ENCODE results near the gene LAMC3. TPM values are rescaled to one million over a fixed set of nuclear protein-coding genes. Genes with fewer than 3 reads are reported as not detected.

LAMC3 gene
- total RNA-seq, 1 experiment from 2014 or later = 0.36 TPM

DNA sequence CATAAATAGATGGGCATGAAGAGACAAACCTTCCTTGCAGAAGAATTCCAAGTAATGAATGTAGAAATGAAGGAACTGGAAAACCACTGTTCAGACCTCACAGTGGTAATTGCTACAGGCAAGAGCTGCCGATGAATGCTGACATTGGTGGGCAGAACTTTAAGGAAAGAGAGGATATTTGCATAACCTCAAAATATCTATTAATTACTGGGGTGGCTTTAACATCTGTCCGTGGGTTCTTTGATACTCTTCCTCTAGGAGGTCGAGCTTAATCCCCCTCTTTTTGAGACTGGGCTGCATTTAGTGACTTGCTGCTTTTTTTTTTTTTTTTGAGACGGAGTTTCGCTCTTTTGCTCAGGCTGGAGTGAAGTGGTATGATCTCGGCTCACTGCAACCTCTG lies 34.7 kb downstream of the LAMC3 start:
- POLR2A ChIA-PET = no interaction called here
- H3K27me3 ChIP-seq (replicated peaks; ENCODE audit: control insufficient read depth, insufficient read depth, low read length) = no peaks in the 10 kb centered on the region
- H3K9me3 ChIP-seq = no peaks in the 10 kb centered on the region
- BruUV-seq (replicated peaks) = no TSS peak
- H3K36me3 ChIP-seq (ENCODE audit: control insufficient read depth, insufficient read depth, low read length) = no peaks in the 10 kb centered on the region
- no peak for DNase-seq
- H3K36me3 Mint-ChIP-seq (ENCODE audit: insufficient read depth, unreplicated experiment) = no peaks in the 10 kb centered on the region
- intact Hi-C loops (cut with micrococcal nuclease; ENCODE audit: unreplicated experiment) = loop anchor here (10.0 kb wide), 1 partner anchor 339 kb away; no protein-coding TSS in a partner anchor
- no peaks in the 10 kb centered on the region for H3K4me1 Mint-ChIP-seq (ENCODE audit: low read depth, unreplicated experiment)
- TF ChIP-seq, protein P1, sequence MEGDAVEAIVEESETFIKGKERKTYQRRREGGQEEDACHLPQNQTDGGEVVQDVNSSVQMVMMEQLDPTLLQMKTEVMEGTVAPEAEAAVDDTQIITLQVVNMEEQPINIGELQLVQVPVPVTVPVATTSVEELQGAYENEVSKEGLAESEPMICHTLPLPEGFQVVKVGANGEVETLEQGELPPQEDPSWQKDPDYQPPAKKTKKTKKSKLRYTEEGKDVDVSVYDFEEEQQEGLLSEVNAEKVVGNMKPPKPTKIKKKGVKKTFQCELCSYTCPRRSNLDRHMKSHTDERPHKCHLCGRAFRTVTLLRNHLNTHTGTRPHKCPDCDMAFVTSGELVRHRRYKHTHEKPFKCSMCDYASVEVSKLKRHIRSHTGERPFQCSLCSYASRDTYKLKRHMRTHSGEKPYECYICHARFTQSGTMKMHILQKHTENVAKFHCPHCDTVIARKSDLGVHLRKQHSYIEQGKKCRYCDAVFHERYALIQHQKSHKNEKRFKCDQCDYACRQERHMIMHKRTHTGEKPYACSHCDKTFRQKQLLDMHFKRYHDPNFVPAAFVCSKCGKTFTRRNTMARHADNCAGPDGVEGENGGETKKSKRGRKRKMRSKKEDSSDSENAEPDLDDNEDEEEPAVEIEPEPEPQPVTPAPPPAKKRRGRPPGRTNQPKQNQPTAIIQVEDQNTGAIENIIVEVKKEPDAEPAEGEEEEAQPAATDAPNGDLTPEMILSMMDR (IDR thresholded peaks at IDR 0.05; ENCODE audit: insufficient read depth in 1 of 2, low read depth in 1 of 2, low read length in 1 of 2, severe bottlenecking in 1 of 2, unreplicated experiment in 1 of 2) = no peak
- peaks cover 12% of the 10 kb centered on the region for H3K27me3 Mint-ChIP-seq (ENCODE audit: insufficient read depth, unreplicated experiment)
- CTCF ChIA-PET = interaction anchor here (0.8 to 1.0 kb wide), 2 partner anchors 45 to 177 kb away, joined by 3 to 4 read pairs; no protein-coding TSS in a partner anchor
- H3K27ac Mint-ChIP-seq (ENCODE audit: unreplicated experiment) = no peak overlapping the region
- no peaks in the 10 kb centered on the region for H3K4me1 ChIP-seq
- H3K9me3 Mint-ChIP-seq (ENCODE audit: unreplicated experiment) = no peaks in the 10 kb centered on the region
- no peak overlapping the region for H3K4me3 Mint-ChIP-seq (ENCODE audit: unreplicated experiment)
- H3K4me3 ChIP-seq (ENCODE audit: low read depth, low read length) = no peak overlapping the region

DNA sequence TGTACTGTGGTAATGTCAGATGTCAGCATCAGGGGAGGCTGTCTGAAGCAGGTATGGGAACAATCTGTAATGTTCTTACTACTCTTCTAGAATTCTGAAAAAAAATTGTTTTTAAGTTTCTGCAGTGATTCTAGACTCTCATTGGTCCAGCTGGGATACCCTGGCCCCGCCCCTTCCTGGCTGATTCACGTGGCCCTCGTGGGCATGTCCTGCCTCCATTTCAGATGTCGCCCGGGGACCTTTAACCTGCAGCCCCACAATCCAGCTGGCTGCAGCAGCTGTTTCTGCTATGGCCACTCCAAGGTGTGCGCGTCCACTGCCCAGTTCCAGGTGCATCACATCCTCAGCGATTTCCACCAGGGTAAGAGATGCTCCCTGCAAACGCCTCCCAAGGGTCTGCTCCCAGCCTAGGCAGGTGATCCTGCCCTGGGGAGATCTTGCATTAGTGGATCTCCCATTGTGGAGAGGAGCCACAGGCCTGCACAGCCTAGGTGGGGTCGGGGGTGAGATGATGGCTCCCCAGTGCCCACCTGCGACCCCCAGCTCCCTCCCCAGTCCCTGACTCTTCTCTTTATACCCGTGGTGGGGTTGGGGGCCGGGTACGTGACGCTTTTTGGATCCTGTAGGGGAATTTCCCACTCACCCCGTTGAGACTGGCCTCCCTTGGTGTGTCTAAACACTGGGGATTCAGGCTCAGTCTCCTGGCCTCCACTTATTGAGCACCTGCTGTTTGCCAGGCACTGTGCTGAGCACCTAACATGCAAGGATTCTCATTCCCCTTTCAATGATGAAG lies 36.5 kb downstream of the LAMC3 start:
- CTCF ChIA-PET = interaction anchor here (0.6 to 2.2 kb wide), 7 partner anchors 12 to 314 kb away, joined by 3 to 11 read pairs (median 4); partner anchors contain the start of gene AIF1L
- no peaks in the 10 kb centered on the region for H3K4me1 ChIP-seq
- H3K4me3 ChIP-seq (ENCODE audit: low read depth, low read length) = no peak overlapping the region

GRCh38 chr9:131046093-131046380 lies 37.1 kb downstream of the LAMC3 start:
- Mint-ChIP-seq H3K9me3 (ENCODE audit: unreplicated experiment) (no peaks in the 10 kb centered on the region), H3K27me3 (ENCODE audit: insufficient read depth, unreplicated experiment) (no peaks in the 10 kb centered on the region), H3K27ac (ENCODE audit: unreplicated experiment) (no peak overlapping the region), H3K36me3 (ENCODE audit: insufficient read depth, unreplicated experiment) (no peaks in the 10 kb centered on the region), H3K4me1 (ENCODE audit: low read depth, unreplicated experiment) (no peaks in the 10 kb centered on the region), H3K4me3 (ENCODE audit: unreplicated experiment) (no peak overlapping the region)
- no peak overlapping the region for H3K4me3 ChIP-seq (ENCODE audit: low read depth, low read length)
- no peaks in the 10 kb centered on the region for H3K4me1 ChIP-seq
- DNase-seq = no peak
- no peaks in the 10 kb centered on the region for H3K27me3 ChIP-seq (replicated peaks; ENCODE audit: control insufficient read depth, insufficient read depth, low read length)
- intact Hi-C loops (cut with micrococcal nuclease; ENCODE audit: unreplicated experiment) = loop anchor here (1.0 to 10.0 kb wide), 4 partner anchors 34 to 341 kb away; no protein-coding TSS in a partner anchor
- no peaks in the 10 kb centered on the region for H3K9me3 ChIP-seq
- POLR2A ChIA-PET = no interaction called here
- H3K36me3 ChIP-seq (ENCODE audit: control insufficient read depth, insufficient read depth, low read length) = no peaks in the 10 kb centered on the region
- TF ChIP-seq, protein P1 (IDR thresholded peaks at IDR 0.05; ENCODE audit: insufficient read depth in 1 of 2, low read depth in 1 of 2, low read length in 1 of 2, severe bottlenecking in 1 of 2, unreplicated experiment in 1 of 2) = no peak
- no TSS peak for BruUV-seq (replicated peaks)
- CTCF ChIA-PET = interaction anchor here (0.5 to 2.2 kb wide), 17 partner anchors 11 to 622 kb away, joined by 3 to 11 read pairs (median 4); partner anchors contain the start of gene AIF1L

More for the DNA sequence above, 36.5 kb downstream of the LAMC3 start:
- H3K27ac Mint-ChIP-seq (ENCODE audit: unreplicated experiment) = no peak overlapping the region
- no peaks in the 10 kb centered on the region for H3K9me3 Mint-ChIP-seq (ENCODE audit: unreplicated experiment)
- Histone ChIP-seq H3K9me3 (no peaks in the 10 kb centered on the region), H3K36me3 (ENCODE audit: control insufficient read depth, insufficient read depth, low read length) (no peaks in the 10 kb centered on the region), H3K27me3 (replicated peaks; ENCODE audit: control insufficient read depth, insufficient read depth, low read length) (no peaks in the 10 kb centered on the region)
- no peak for DNase-seq
- TF ChIP-seq, protein P1 (IDR thresholded peaks at IDR 0.05; ENCODE audit: insufficient read depth in 1 of 2, low read depth in 1 of 2, low read length in 1 of 2, severe bottlenecking in 1 of 2, unreplicated experiment in 1 of 2) = no peak
- no TSS peak for BruUV-seq (replicated peaks)
- no peak overlapping the region for H3K4me3 Mint-ChIP-seq (ENCODE audit: unreplicated experiment)
- H3K4me1 Mint-ChIP-seq (ENCODE audit: low read depth, unreplicated experiment) = no peaks in the 10 kb centered on the region
- POLR2A ChIA-PET = no interaction called here
- no peaks in the 10 kb centered on the region for H3K36me3 Mint-ChIP-seq (ENCODE audit: insufficient read depth, unreplicated experiment)
- peaks cover 3% of the 10 kb centered on the region for H3K27me3 Mint-ChIP-seq (ENCODE audit: insufficient read depth, unreplicated experiment)
- intact Hi-C loops (cut with micrococcal nuclease; ENCODE audit: unreplicated experiment) = loop anchor here (1.0 to 10.0 kb wide), 4 partner anchors 33 to 341 kb away; no protein-coding TSS in a partner anchor
